ENCODE data around the gene USP9Y.

- TF ChIP-seq CTCF (IDR thresholded peaks at IDR 0.05) (no peak), POLR2A (IDR thresholded peaks at IDR 0.05) (no peak)
Measured at GRCh38 chrY:12661745-12662681, 39.0 kb upstream of the USP9Y start.

Measured in lower leg skin (tissue), 3 donors.